ENCODE measurements around the gene NTM. TPM values are rescaled to one million over a fixed set of nuclear protein-coding genes. Genes with fewer than 3 reads are reported as not detected.

The NTM gene
- total RNA-seq, 1 experiment from 2014 or later: 16.4 TPM

GRCh38 chr11:132078264-132079076, 708.1 kb downstream of the NTM start:
- ChIA-PET POLR2A (no interaction called here), CTCF (no interaction called here)
- H3K36me3 Mint-ChIP-seq: peaks cover 18% of the 10 kb centered on the region
- no peak for DNase-seq (ENCODE audit: low spot score)
- H3K27ac Mint-ChIP-seq: no peak overlapping the region
- no peak for TF ChIP-seq ZNF396 (CRISPR knock-in tag; IDR thresholded peaks at IDR 0.05; ENCODE audit: borderline replicate concordance)
- TF ChIP-seq AFF4 (CRISPR knock-in tag; IDR thresholded peaks at IDR 0.05; ENCODE audit: borderline replicate concordance): no peak
- TF ChIP-seq HMGXB4 (CRISPR knock-in tag; IDR thresholded peaks at IDR 0.05): no peak
- TF ChIP-seq ZNF232 (CRISPR knock-in tag; IDR thresholded peaks at IDR 0.05): no peak
- no peak for TF ChIP-seq ZMAT4 (CRISPR knock-in tag; IDR thresholded peaks at IDR 0.05)
- TF ChIP-seq ZNF416 (CRISPR knock-in tag; IDR thresholded peaks at IDR 0.05): no peak
- ATAC-seq: no peak
- no peak overlapping the region for H3K4me3 Mint-ChIP-seq
- no peaks in the 10 kb centered on the region for H3K4me1 Mint-ChIP-seq
- peaks cover 34% of the 10 kb centered on the region for H3K9me3 Mint-ChIP-seq
- no peaks in the 10 kb centered on the region for H3K27me3 Mint-ChIP-seq (ENCODE audit: low read depth)

GRCh38 chr11:132080127-132080526, 709.7 kb downstream of the NTM start:
- H3K4me1 Mint-ChIP-seq: no peaks in the 10 kb centered on the region
- ChIA-PET POLR2A (no interaction called here), CTCF (no interaction called here)
- no peak overlapping the region for H3K27ac Mint-ChIP-seq
- peaks cover 32% of the 10 kb centered on the region for H3K36me3 Mint-ChIP-seq
- H3K9me3 Mint-ChIP-seq: peaks cover 49% of the 10 kb centered on the region
- no peak overlapping the region for H3K4me3 Mint-ChIP-seq
- DNase-seq (ENCODE audit: low spot score): no peak
- H3K27me3 Mint-ChIP-seq (ENCODE audit: low read depth): no peaks in the 10 kb centered on the region
- no peak for ATAC-seq
- TF ChIP-seq E2F5 (CRISPR knock-in tag; IDR thresholded peaks at IDR 0.05) (no peak), PRRX2 (CRISPR knock-in tag; IDR thresholded peaks at IDR 0.05) (no peak), ZNF263 (CRISPR knock-in tag; IDR thresholded peaks at IDR 0.05; ENCODE audit: low read depth) (no peak), NFATC4 (CRISPR knock-in tag; IDR thresholded peaks at IDR 0.05) (no peak), FOXP4 (CRISPR knock-in tag; IDR thresholded peaks at IDR 0.05) (no peak)
- TF ChIP-seq, protein P1, sequence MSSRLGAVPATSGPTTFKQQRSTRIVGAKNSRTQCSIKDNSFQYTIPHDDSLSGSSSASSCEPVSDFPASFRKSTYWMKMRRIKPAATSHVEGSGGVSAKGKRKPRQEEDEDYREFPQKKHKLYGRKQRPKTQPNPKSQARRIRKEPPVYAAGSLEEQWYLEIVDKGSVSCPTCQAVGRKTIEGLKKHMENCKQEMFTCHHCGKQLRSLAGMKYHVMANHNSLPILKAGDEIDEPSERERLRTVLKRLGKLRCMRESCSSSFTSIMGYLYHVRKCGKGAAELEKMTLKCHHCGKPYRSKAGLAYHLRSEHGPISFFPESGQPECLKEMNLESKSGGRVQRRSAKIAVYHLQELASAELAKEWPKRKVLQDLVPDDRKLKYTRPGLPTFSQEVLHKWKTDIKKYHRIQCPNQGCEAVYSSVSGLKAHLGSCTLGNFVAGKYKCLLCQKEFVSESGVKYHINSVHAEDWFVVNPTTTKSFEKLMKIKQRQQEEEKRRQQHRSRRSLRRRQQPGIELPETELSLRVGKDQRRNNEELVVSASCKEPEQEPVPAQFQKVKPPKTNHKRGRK (CRISPR knock-in tag; IDR thresholded peaks at IDR 0.05; ENCODE audit: borderline replicate concordance): no peak
- TF ChIP-seq, protein P2, sequence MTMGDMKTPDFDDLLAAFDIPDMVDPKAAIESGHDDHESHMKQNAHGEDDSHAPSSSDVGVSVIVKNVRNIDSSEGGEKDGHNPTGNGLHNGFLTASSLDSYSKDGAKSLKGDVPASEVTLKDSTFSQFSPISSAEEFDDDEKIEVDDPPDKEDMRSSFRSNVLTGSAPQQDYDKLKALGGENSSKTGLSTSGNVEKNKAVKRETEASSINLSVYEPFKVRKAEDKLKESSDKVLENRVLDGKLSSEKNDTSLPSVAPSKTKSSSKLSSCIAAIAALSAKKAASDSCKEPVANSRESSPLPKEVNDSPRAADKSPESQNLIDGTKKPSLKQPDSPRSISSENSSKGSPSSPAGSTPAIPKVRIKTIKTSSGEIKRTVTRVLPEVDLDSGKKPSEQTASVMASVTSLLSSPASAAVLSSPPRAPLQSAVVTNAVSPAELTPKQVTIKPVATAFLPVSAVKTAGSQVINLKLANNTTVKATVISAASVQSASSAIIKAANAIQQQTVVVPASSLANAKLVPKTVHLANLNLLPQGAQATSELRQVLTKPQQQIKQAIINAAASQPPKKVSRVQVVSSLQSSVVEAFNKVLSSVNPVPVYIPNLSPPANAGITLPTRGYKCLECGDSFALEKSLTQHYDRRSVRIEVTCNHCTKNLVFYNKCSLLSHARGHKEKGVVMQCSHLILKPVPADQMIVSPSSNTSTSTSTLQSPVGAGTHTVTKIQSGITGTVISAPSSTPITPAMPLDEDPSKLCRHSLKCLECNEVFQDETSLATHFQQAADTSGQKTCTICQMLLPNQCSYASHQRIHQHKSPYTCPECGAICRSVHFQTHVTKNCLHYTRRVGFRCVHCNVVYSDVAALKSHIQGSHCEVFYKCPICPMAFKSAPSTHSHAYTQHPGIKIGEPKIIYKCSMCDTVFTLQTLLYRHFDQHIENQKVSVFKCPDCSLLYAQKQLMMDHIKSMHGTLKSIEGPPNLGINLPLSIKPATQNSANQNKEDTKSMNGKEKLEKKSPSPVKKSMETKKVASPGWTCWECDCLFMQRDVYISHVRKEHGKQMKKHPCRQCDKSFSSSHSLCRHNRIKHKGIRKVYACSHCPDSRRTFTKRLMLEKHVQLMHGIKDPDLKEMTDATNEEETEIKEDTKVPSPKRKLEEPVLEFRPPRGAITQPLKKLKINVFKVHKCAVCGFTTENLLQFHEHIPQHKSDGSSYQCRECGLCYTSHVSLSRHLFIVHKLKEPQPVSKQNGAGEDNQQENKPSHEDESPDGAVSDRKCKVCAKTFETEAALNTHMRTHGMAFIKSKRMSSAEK (CRISPR knock-in tag; IDR thresholded peaks at IDR 0.05; ENCODE audit: borderline replicate concordance): no peak
- TF ChIP-seq, protein P3, sequence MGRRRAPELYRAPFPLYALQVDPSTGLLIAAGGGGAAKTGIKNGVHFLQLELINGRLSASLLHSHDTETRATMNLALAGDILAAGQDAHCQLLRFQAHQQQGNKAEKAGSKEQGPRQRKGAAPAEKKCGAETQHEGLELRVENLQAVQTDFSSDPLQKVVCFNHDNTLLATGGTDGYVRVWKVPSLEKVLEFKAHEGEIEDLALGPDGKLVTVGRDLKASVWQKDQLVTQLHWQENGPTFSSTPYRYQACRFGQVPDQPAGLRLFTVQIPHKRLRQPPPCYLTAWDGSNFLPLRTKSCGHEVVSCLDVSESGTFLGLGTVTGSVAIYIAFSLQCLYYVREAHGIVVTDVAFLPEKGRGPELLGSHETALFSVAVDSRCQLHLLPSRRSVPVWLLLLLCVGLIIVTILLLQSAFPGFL (CRISPR knock-in tag; IDR thresholded peaks at IDR 0.05; ENCODE audit: borderline replicate concordance): no peak
